Activated CD8-positive, alpha-beta memory T cell treated with anti-CD3 and anti-CD28 coated beads, Interleukin-2, amount 10 ng/mL, durations not matched to agents 7 days and 5 days (primary cell): ENCODE data around the gene CCL25. TPM values are rescaled to one million over a fixed set of nuclear protein-coding genes. Genes with fewer than 3 reads are reported as not detected.

ENCODE experiments used
- ATAC-seq: fragments of 150-1000 bp; cut with Tn5 transposase; one replicate; pipeline ENCODE4 v1.10.0; 2021; ENCODE audit warnings: moderate library complexity
- CTCF ChIA-PET: fragments of 350-600 bp; sonication (Branson Sonifier 250); formaldehyde crosslinking; loops from one replicate; lab custom pipeline; 2021; ENCODE audit warnings: antibody characterized with exemption; lab: Charles Lee
- DNase-seq: peaks from one replicate; pipeline ENCODE4 v3.0.0-alpha.2; 2020
- H3K27ac Mint-ChIP-seq: one replicate; pipeline ENCODE4 v1.8.0; 2021; ENCODE audit warnings: mild to moderate bottlenecking, mixed read lengths
- H3K27me3 Mint-ChIP-seq: one replicate; pipeline ENCODE4 v1.8.0; 2021; ENCODE audit warnings: mixed read lengths
- H3K36me3 Mint-ChIP-seq: one replicate; pipeline ENCODE4 v1.8.0; 2021; ENCODE audit warnings: mild to moderate bottlenecking, mixed read lengths
- H3K4me1 Mint-ChIP-seq: one replicate; pipeline ENCODE4 v1.8.0; 2021; ENCODE audit warnings: mixed read lengths
- H3K4me3 Mint-ChIP-seq: one replicate; pipeline ENCODE4 v1.8.0; 2021; ENCODE audit warnings: mild to moderate bottlenecking, moderate library complexity, mixed read lengths
- H3K9me3 Mint-ChIP-seq: one replicate; pipeline ENCODE4 v1.8.0; 2022; ENCODE audit warnings: low read depth, mixed read lengths
- total RNA-seq, 2 experiments: library from RNA; stranded (reverse); gene quantifications; one replicate each; pipeline ENCODE4 v1.2.3, GENCODE V29; 2021

Gene CCL25
- total RNA-seq, 2 experiments from 2014 or later, result not detected

GRCh38 chr19:8083141-8083540, 30.6 kb downstream of the CCL25 start:
- DNase-seq, result no peak
- Mint-ChIP-seq H3K4me1 (no peaks in the 10 kb centered on the region), H3K36me3 (no peaks in the 10 kb centered on the region), H3K9me3 (no peaks in the 10 kb centered on the region), H3K4me3 (no peak overlapping the region), H3K27ac (no peak overlapping the region), H3K27me3 (no peaks in the 10 kb centered on the region)
- CTCF ChIA-PET, result no interaction called here
- ATAC-seq, result no peak

DNA sequence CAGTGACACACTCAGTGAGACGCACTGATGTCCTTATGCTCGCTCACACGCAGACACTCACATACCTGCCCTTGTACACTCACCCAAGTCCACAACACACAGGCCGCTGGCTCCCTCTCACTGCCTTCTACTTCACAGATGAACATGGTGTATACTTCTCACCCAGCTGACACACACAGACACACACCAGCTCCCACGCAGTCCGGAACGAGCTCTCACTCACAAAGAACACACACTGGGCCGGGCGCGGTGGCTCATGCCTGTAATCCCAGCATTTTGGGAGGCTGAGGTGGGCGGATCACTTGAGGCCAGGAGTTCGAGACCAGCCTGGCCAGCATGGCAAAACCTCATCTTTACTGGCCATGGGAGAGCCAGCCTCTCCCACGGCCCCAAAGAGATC, 31.6 kb downstream of the CCL25 start:
- H3K27me3 Mint-ChIP-seq, result no peaks in the 10 kb centered on the region
- H3K27ac Mint-ChIP-seq, result no peak overlapping the region
- no peaks in the 10 kb centered on the region for H3K4me1 Mint-ChIP-seq
- CTCF ChIA-PET, result interaction anchor here (0.6 kb wide), 1 partner anchor 41 kb away, joined by 4 read pairs; no protein-coding TSS in a partner anchor
- no peaks in the 10 kb centered on the region for H3K9me3 Mint-ChIP-seq
- no peak overlapping the region for H3K4me3 Mint-ChIP-seq
- ATAC-seq (no peak), DNase-seq (no peak)
- H3K36me3 Mint-ChIP-seq, result no peaks in the 10 kb centered on the region

GRCh38 chr19:8085598-8086408, 33.2 kb downstream of the CCL25 start:
- H3K9me3 Mint-ChIP-seq, result no peaks in the 10 kb centered on the region
- no peaks in the 10 kb centered on the region for H3K4me1 Mint-ChIP-seq
- DNase-seq (no peak), ATAC-seq (no peak)
- H3K27ac Mint-ChIP-seq, result no peak overlapping the region
- no peak overlapping the region for H3K4me3 Mint-ChIP-seq
- CTCF ChIA-PET, result no interaction called here
- H3K36me3 Mint-ChIP-seq, result no peaks in the 10 kb centered on the region
- no peaks in the 10 kb centered on the region for H3K27me3 Mint-ChIP-seq

DNA sequence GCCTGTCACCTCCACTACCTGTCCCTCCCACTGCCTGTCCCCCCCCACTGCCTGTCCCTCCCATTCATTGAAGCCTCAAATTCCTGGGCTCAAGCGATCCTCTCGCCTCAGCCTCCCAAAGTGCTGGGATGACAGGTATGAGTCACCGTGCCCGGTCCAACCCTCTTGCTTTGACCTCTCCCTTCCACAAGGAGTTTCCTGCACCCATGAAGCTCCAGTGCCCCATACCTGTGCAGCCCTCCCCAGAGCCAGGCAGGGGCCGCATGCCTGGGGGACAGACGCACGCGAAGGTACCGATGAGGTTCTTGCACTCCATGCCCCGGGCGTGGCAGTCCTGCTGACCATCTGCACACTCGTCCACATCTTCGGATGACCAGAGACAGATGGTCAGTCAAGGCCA, 34.3 kb downstream of the CCL25 start:
- Mint-ChIP-seq H3K4me1 (no peaks in the 10 kb centered on the region), H3K27ac (no peak overlapping the region), H3K27me3 (no peaks in the 10 kb centered on the region), H3K4me3 (no peak overlapping the region), H3K9me3 (no peaks in the 10 kb centered on the region), H3K36me3 (no peaks in the 10 kb centered on the region)
- ATAC-seq (no peak), DNase-seq (no peak)
- CTCF ChIA-PET, result no interaction called here

DNA sequence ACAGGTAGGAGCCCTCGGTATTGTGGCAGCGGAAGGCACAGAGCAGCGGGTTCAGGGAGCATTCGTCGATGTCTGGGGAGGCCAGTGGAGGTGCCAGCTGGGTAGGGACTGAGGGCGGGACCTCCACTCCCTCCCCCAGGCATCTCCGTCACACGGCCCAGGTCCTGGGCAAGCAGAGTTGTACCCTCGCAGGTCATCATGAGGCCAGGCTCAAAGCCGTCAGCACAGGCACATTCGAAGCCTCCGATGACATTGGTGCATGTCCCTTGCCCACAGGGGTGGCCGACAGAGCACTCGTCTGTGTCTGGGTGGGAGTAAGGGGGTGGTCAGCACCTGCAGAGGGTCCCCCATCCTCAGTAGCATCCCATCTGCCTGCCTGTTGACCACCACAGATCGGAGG, 35.3 kb downstream of the CCL25 start:
- no peak for ATAC-seq
- H3K27ac Mint-ChIP-seq, result no peak overlapping the region
- CTCF ChIA-PET, result no interaction called here

DNA sequence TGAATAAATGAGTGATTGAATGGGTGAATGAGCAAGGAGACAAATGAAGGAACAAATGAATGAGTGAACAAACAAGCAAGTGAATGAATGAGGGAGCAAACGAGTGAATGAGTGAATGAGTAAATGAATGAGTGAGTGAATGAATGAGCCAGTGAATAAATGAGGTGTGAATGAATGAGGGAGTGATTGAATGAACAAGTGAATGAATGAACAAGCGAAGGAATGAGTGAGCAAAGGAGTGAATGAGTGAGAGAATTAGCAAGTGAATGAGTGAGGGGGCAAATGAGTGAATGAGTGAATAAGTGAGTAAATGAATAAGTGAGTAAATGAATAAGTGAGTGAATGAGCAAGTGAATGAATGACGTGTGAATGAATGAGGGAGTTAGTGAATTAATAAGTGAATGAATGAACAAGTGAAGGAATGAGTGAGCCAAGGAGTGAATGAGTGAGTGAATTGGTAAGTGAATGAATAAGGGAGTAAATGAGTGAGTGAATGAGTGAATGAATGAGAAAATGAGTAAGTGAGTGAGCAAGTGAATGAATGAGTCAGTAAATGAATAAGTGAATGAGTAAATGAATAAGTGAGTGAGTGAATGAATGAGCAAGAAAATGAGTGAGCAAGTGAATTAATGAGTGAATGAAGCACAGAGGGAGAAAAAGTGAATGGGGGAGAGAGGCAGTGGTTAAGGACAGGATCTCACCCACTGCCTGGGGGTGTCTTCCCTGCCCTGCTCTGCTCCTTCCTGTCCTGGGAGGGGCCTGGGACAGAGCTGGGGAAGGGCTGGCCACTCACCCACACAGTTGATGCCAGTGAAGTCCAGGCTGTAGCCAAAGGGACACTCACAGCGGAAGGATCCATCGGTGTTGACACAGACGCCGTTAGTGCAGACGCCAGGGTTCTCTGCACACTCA, 36.4 kb downstream of the CCL25 start:
- DNase-seq (no peak), ATAC-seq (no peak)
- H3K27me3 Mint-ChIP-seq, result no peaks in the 10 kb centered on the region
- peaks cover 1% of the 10 kb centered on the region for H3K9me3 Mint-ChIP-seq
- no peak overlapping the region for H3K4me3 Mint-ChIP-seq
- CTCF ChIA-PET, result no interaction called here
- H3K4me1 Mint-ChIP-seq, result no peaks in the 10 kb centered on the region
- H3K27ac Mint-ChIP-seq, result no peak overlapping the region
- no peaks in the 10 kb centered on the region for H3K36me3 Mint-ChIP-seq

More for the DNA sequence above, 35.3 kb downstream of the CCL25 start:
- no peaks in the 10 kb centered on the region for H3K9me3 Mint-ChIP-seq
- no peaks in the 10 kb centered on the region for H3K27me3 Mint-ChIP-seq
- H3K36me3 Mint-ChIP-seq, result no peaks in the 10 kb centered on the region
- H3K4me1 Mint-ChIP-seq, result no peaks in the 10 kb centered on the region
- no peak for DNase-seq
- H3K4me3 Mint-ChIP-seq, result no peak overlapping the region

- ATAC-seq (no peak), DNase-seq (no peak)
- H3K9me3 Mint-ChIP-seq, result peaks cover 8% of the 10 kb centered on the region
- no peaks in the 10 kb centered on the region for H3K4me1 Mint-ChIP-seq
- no peak overlapping the region for H3K27ac Mint-ChIP-seq
- H3K4me3 Mint-ChIP-seq, result no peak overlapping the region
- no peaks in the 10 kb centered on the region for H3K27me3 Mint-ChIP-seq
- CTCF ChIA-PET, result no interaction called here
- H3K36me3 Mint-ChIP-seq, result no peaks in the 10 kb centered on the region
These were observed 37.4 kb downstream of the CCL25 start for GRCh38 chr19:8089664-8090601.

DNA sequence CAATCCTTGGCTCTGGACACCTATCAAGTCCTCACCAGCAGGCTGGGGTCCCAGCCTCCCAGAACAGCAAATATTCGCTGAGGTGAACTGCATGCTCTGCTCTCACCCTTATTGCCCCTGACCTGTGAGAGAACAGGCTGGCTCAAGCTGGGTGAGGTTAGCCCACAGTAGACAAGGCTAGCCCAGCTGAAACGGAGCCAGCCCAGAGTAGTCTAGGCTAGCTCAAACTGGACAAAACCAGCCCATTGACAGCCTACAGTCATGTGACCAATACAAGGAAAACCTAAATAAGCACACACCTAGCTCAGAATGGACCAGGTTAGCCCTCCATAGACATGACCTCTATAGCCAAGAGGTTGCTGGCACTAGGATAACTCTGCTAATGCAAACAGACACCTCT, 38.4 kb downstream of the CCL25 start:
- Mint-ChIP-seq H3K4me3 (no peak overlapping the region), H3K27me3 (no peaks in the 10 kb centered on the region), H3K9me3 (peaks cover 10% of the 10 kb centered on the region), H3K36me3 (no peaks in the 10 kb centered on the region), H3K4me1 (no peaks in the 10 kb centered on the region), H3K27ac (no peak overlapping the region)
- DNase-seq, result no peak
- ATAC-seq, result no peak
- CTCF ChIA-PET, result no interaction called here

DNA sequence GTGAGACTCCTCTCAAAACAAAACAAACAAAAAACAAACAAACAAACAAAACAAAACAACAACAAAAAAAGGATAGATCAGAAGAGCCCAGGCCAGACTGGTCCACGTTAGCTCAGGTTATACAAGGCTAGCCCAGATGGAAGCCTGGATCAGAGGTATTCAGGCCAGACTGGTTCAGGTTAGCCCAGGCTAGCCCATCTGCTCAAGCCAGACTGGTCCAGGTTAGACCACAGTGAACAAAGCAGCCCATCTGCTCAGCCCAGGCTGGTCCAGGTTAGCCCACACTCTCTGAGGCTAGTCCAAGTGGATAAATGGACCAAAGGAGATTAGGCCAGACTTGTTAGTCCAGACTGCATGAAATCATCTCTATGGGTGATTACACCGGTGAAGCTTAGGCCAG, 41.2 kb downstream of the CCL25 start:
- Mint-ChIP-seq H3K27me3 (peaks cover 2% of the 10 kb centered on the region), H3K4me1 (no peaks in the 10 kb centered on the region), H3K36me3 (no peaks in the 10 kb centered on the region), H3K4me3 (no peak overlapping the region), H3K27ac (no peak overlapping the region), H3K9me3 (peaks cover 18% of the 10 kb centered on the region)
- DNase-seq (no peak), ATAC-seq (no peak)
- CTCF ChIA-PET, result no interaction called here

DNA sequence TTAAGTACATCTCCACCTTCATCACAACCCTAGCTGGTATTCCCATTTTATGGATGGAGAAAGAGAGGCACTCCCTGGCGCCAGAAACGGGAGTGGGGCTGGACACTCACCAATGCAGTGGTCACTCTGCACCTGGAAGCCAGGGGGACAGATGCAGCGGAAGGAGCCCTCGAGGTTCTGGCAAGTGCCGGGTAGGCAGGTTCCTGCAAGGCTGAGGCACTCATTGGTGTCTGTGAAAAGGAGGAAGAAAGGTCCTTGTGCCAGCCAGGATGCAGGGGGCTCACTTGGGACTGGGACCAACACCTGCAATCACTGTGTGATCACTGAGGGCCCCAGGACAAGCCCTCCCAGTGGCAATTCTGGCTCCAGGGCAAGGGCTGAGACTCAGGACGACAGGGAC, 41.8 kb downstream of the CCL25 start:
- Mint-ChIP-seq H3K36me3 (no peaks in the 10 kb centered on the region), H3K4me3 (no peak overlapping the region), H3K27ac (no peak overlapping the region), H3K9me3 (peaks cover 18% of the 10 kb centered on the region), H3K4me1 (no peaks in the 10 kb centered on the region), H3K27me3 (peaks cover 2% of the 10 kb centered on the region)
- DNase-seq, result no peak
- ATAC-seq, result no peak
- CTCF ChIA-PET, result no interaction called here

GRCh38 chr19:8095354-8095886, 42.9 kb downstream of the CCL25 start:
- DNase-seq (no peak), ATAC-seq (no peak)
- CTCF ChIA-PET, result no interaction called here
- Mint-ChIP-seq H3K4me1 (no peaks in the 10 kb centered on the region), H3K9me3 (peaks cover 18% of the 10 kb centered on the region), H3K4me3 (no peak overlapping the region), H3K27ac (no peak overlapping the region), H3K36me3 (no peaks in the 10 kb centered on the region), H3K27me3 (peaks cover 2% of the 10 kb centered on the region)

DNA sequence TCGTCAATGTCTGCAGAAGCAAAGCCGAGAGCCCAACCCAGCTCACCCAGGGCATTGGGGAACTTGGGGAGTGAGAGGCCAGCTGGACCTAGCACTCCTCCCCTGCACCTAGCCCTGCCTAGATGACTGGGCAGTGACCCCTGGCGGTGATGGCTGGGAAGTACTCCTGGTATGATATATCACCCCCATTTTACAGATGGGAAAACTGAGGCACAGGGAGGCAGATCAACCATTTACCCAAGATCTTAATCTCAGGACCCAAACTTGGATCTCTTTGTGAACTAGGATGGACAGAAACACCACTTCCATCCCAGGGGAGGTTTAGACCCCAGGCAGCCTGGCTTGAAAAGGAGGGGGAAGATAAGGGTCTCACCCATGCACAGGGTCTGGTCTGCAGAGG, 43.5 kb downstream of the CCL25 start:
- no peak overlapping the region for H3K27ac Mint-ChIP-seq
- no peaks in the 10 kb centered on the region for H3K36me3 Mint-ChIP-seq
- DNase-seq, result no peak
- no peak for ATAC-seq
- CTCF ChIA-PET, result no interaction called here
- H3K4me1 Mint-ChIP-seq, result no peaks in the 10 kb centered on the region
- H3K9me3 Mint-ChIP-seq, result peaks cover 18% of the 10 kb centered on the region
- no peak overlapping the region for H3K4me3 Mint-ChIP-seq
- H3K27me3 Mint-ChIP-seq, result peaks cover 2% of the 10 kb centered on the region

DNA sequence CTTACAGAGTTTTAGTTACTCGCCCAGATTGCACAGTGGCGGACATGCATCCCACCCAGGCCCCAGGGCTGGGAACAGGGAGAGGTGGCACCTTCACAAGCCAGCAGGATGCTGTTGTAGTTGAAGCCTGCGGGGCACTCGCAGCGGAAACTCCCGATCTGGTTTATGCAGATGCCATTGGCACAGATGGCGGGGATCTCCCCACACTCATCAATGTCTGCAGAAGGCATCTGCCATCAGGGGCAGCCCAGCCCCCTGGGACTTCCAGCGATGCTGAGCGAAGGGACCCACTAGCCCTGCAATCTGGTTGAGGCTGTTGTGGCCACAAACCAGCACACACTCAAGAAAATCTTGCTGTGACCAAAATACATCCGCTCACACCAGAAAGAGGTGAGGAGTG, 44.6 kb downstream of the CCL25 start:
- Mint-ChIP-seq H3K4me3 (no peak overlapping the region), H3K27me3 (peaks cover 4% of the 10 kb centered on the region), H3K27ac (no peak overlapping the region), H3K36me3 (no peaks in the 10 kb centered on the region), H3K4me1 (no peaks in the 10 kb centered on the region), H3K9me3 (peaks cover 18% of the 10 kb centered on the region)
- CTCF ChIA-PET, result no interaction called here
- ATAC-seq (no peak), DNase-seq (no peak)
